Fibroblast of pulmonary artery (primary cell): ENCODE results near the gene NSMF.

Experiments used
- DNase-seq: peaks from one replicate; pipeline ENCODE4 v3.0.0-alpha.2; 2010; ENCODE audit warnings: low read depth
- H3K4me3 ChIP-seq: replicated peaks from 2 replicates; pipeline ENCODE4 v1.5.1; 2011; ENCODE audit warnings: low read depth, mild to moderate bottlenecking, control low read depth, low read length, moderate library complexity
- TF ChIP-seq, protein P1 (sequence below): IDR thresholded peaks from 2 replicates; pipeline ENCODE4 v1.5.1; 2011; ENCODE audit warnings: mild to moderate bottlenecking, control low read depth, low read length, inconsistent platforms; ENCODE audit errors: missing control alignments

NSMF gene

GRCh38 chr9:137486141-137486490 is 27.0 kb upstream of the NSMF start:
- no peak for DNase-seq

DNA sequence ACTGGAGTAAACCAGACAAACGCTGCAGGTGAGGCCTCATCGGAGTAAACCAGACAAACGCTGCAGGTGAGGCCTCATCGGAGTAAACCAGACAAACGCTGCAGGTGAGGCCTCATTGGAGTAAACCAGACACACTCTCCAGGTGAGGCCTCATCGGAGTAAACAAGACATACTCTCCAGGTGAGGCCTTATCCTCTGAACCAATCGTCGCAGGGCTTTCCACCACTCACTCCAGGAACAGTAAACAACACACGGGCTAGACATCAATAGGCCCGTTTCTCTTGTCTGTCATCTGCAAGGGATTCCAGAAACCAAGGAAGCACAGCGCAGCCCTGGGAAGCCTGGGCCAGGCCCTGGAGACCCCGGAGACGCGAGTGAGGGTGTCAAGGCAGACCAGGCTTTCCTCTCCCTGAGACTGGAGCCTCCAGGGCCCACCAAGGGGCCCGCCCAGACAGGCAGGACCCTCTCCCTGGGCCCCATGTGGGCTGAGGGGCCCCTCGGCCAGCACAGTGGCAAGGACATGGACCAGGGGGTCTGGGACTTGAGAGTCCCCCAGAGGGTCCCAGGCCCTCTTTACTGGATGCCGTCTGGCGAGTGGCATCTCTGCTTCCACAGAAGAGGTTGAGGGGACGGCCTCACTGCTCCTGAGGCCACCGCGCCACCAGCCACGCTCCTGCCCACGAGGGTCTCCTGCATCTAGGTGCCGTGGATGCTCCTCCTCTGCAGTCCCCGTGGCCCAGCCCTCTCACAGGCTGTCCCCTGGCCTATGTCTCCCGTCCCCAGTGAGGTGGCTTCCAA is 26.4 kb upstream of the NSMF start:
- no peak overlapping the region for H3K4me3 ChIP-seq
- no peak for DNase-seq
- TF ChIP-seq, protein P1, sequence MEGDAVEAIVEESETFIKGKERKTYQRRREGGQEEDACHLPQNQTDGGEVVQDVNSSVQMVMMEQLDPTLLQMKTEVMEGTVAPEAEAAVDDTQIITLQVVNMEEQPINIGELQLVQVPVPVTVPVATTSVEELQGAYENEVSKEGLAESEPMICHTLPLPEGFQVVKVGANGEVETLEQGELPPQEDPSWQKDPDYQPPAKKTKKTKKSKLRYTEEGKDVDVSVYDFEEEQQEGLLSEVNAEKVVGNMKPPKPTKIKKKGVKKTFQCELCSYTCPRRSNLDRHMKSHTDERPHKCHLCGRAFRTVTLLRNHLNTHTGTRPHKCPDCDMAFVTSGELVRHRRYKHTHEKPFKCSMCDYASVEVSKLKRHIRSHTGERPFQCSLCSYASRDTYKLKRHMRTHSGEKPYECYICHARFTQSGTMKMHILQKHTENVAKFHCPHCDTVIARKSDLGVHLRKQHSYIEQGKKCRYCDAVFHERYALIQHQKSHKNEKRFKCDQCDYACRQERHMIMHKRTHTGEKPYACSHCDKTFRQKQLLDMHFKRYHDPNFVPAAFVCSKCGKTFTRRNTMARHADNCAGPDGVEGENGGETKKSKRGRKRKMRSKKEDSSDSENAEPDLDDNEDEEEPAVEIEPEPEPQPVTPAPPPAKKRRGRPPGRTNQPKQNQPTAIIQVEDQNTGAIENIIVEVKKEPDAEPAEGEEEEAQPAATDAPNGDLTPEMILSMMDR: no peak

More at GRCh38 chr9:137486141-137486490, 27.0 kb upstream of the NSMF start:
- no peak overlapping the region for H3K4me3 ChIP-seq
- TF ChIP-seq, protein P1: no peak

- DNase-seq: no peak
- H3K4me3 ChIP-seq: no peak overlapping the region
- TF ChIP-seq, protein P1: no peak
Observed at GRCh38 chr9:137484551-137485315, 25.6 kb upstream of the NSMF start.

- no peak overlapping the region for H3K4me3 ChIP-seq
- TF ChIP-seq, protein P1: no peak
- DNase-seq: peak; percentile 81
Observed at GRCh38 chr9:137482094-137482781, 23.1 kb upstream of the NSMF start.

- TF ChIP-seq, protein P1: no peak
- no peak for DNase-seq
- H3K4me3 ChIP-seq: no peak overlapping the region
Observed at GRCh38 chr9:137480686-137481683, 21.9 kb upstream of the NSMF start.
